Measurements from ENCODE around the gene GATAD1. TPM values are rescaled to one million over a fixed set of nuclear protein-coding genes. Genes with fewer than 3 reads are reported as not detected.

GATAD1 gene
- total RNA-seq, 1 experiment from 2014 or later = 15.8 TPM

DNA sequence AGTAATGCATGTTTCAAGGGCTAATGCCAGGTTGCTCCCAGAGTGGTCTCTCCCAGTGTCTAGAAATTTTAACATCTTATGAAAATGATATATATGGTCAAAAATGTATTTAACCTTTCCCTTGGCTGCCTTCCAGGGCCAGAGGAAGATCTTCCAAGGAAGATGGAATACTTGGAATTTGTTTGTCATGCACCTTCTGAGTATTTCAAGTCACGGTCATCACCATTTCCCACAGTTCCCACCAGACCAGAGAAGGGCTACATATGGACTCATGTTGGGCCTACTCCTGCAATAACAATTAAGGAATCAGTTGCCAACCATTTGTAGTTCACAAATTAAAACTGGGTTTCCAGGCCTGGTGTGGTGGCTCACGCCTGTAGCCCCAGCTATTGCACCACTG lies 9.0 kb downstream of the GATAD1 start:
- no peaks in the 10 kb centered on the region for H3K27me3 ChIP-seq (ENCODE audit: low read length)
- ATAC-seq = no peak
- no TSS peak for BruUV-seq (replicated peaks)
- POLR2A ChIA-PET (ENCODE audit: unreplicated experiment) = no interaction called here
- no peak overlapping the region for H3K9ac ChIP-seq (ENCODE audit: low read length)
- no peak overlapping the region for H3K4me3 ChIP-seq (ENCODE audit: low read length)
- H3K36me3 ChIP-seq (ENCODE audit: low read depth, low read length) = peaks cover 28% of the 10 kb centered on the region
- H2AFZ ChIP-seq (ENCODE audit: low read length) = no peak overlapping the region
- no peak for DNase-seq
- no peaks in the 10 kb centered on the region for H3K9me2 ChIP-seq (replicated peaks; ENCODE audit: low read length)
- peaks cover 18% of the 10 kb centered on the region for H3K4me1 ChIP-seq (ENCODE audit: insufficient read depth, low read length)
- H3K9me3 ChIP-seq (ENCODE audit: low read length) = no peaks in the 10 kb centered on the region
- H3F3A ChIP-seq (ENCODE audit: low read length, unreplicated experiment) = no peaks in the 10 kb centered on the region
- no peak overlapping the region for H3K4me2 ChIP-seq (ENCODE audit: low read length)
- no peak overlapping the region for H3K27ac ChIP-seq (ENCODE audit: low read length)
- no peaks in the 10 kb centered on the region for H3K79me2 ChIP-seq (ENCODE audit: low read length)
- no peaks in the 10 kb centered on the region for H4K20me1 ChIP-seq (ENCODE audit: low read length)
- no peak for TF ChIP-seq EZH2phosphoT487 (IDR thresholded peaks at IDR 0.05; ENCODE audit: borderline replicate concordance, low read length)
- CTCF ChIA-PET = no interaction called here
- intact Hi-C loops (cut with micrococcal nuclease) = no loop called here

DNA sequence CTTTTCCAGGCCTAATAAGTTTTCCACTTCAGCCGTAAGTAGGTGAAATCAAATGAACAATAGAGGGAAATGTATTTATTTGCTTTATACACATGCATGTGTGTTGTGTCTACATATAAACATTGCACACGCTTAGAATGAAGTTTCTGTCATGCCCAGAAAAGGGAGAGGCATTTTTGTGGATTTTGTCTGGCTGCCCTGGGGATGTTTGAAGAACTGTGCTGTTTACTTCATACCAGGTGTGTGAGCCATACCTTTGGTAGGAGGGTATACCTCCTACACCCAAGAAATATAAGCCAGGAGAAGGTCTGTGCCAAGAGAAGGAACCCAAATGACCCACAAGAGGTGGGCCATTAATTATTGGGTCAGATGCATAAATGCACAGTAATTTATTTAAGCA lies 12.8 kb downstream of the GATAD1 start:
- no peaks in the 10 kb centered on the region for H3F3A ChIP-seq (ENCODE audit: low read length, unreplicated experiment)
- H3K9me2 ChIP-seq (replicated peaks; ENCODE audit: low read length) = no peaks in the 10 kb centered on the region
- peaks cover 10% of the 10 kb centered on the region for H3K36me3 ChIP-seq (ENCODE audit: low read depth, low read length)
- no peaks in the 10 kb centered on the region for H3K27me3 ChIP-seq (ENCODE audit: low read length)
- H4K20me1 ChIP-seq (ENCODE audit: low read length) = no peaks in the 10 kb centered on the region
- ATAC-seq (peak; percentile 87), DNase-seq (peak; percentile 78)
- peak overlapping the region; percentile 14 for H3K4me2 ChIP-seq (ENCODE audit: low read length)
- intact Hi-C loops (cut with micrococcal nuclease) = loop anchor here (1.0 kb wide), 2 partner anchors 12 to 36 kb away; no protein-coding TSS in a partner anchor
- CTCF ChIA-PET = interaction anchor here (1.9 kb wide), 1 partner anchor 13 kb away, joined by 6 read pairs; the partner anchor contains the start of gene GATAD1
- no peak overlapping the region for H3K4me3 ChIP-seq (ENCODE audit: low read length)
- no peak overlapping the region for H3K27ac ChIP-seq (ENCODE audit: low read length)
- POLR2A ChIA-PET (ENCODE audit: unreplicated experiment) = no interaction called here
- H3K79me2 ChIP-seq (ENCODE audit: low read length) = no peaks in the 10 kb centered on the region
- no peak overlapping the region for H3K9ac ChIP-seq (ENCODE audit: low read length)
- no peak overlapping the region for H2AFZ ChIP-seq (ENCODE audit: low read length)
- TF ChIP-seq CTCF (conservative IDR thresholded peaks at IDR 0.05; ENCODE audit: low read depth, low read length) (no peak), EZH2phosphoT487 (IDR thresholded peaks at IDR 0.05; ENCODE audit: borderline replicate concordance, low read length) (no peak), EZH2 (IDR thresholded peaks at IDR 0.05; ENCODE audit: low read length, unreplicated experiment) (no peak)
- H3K4me1 ChIP-seq (ENCODE audit: insufficient read depth, low read length) = peaks cover 23% of the 10 kb centered on the region
- BruUV-seq (replicated peaks) = no TSS peak
- no peaks in the 10 kb centered on the region for H3K9me3 ChIP-seq (ENCODE audit: low read length)

GRCh38 chr7:92460510-92460909 lies 13.2 kb downstream of the GATAD1 start:
- no peaks in the 10 kb centered on the region for H3K79me2 ChIP-seq (ENCODE audit: low read length)
- DNase-seq (no peak), ATAC-seq (peak; percentile 5; the same call in 1 of the 2 replicates)
- ChIA-PET POLR2A (ENCODE audit: unreplicated experiment) (no interaction called here), CTCF (interaction anchor here (1.9 kb wide), 1 partner anchor 13 kb away, joined by 6 read pairs; the partner anchor contains the start of gene GATAD1)
- H3K9ac ChIP-seq (ENCODE audit: low read length) = no peak overlapping the region
- peaks cover 23% of the 10 kb centered on the region for H3K4me1 ChIP-seq (ENCODE audit: insufficient read depth, low read length)
- H3K27ac ChIP-seq (ENCODE audit: low read length) = no peak overlapping the region
- no peaks in the 10 kb centered on the region for H3K9me2 ChIP-seq (replicated peaks; ENCODE audit: low read length)
- peak overlapping the region; percentile 14 for H3K4me2 ChIP-seq (ENCODE audit: low read length)
- no peaks in the 10 kb centered on the region for H3K9me3 ChIP-seq (ENCODE audit: low read length)
- no peaks in the 10 kb centered on the region for H3F3A ChIP-seq (ENCODE audit: low read length, unreplicated experiment)
- peaks cover 6% of the 10 kb centered on the region for H3K36me3 ChIP-seq (ENCODE audit: low read depth, low read length)
- TF ChIP-seq EZH2phosphoT487 (IDR thresholded peaks at IDR 0.05; ENCODE audit: borderline replicate concordance, low read length) (no peak), CTCF (conservative IDR thresholded peaks at IDR 0.05; ENCODE audit: low read depth, low read length) (no peak), EZH2 (IDR thresholded peaks at IDR 0.05; ENCODE audit: low read length, unreplicated experiment) (no peak)
- H3K27me3 ChIP-seq (ENCODE audit: low read length) = no peaks in the 10 kb centered on the region
- intact Hi-C loops (cut with micrococcal nuclease) = loop anchor here (1.0 kb wide), 2 partner anchors 12 to 36 kb away; no protein-coding TSS in a partner anchor
- H2AFZ ChIP-seq (ENCODE audit: low read length) = no peak overlapping the region
- BruUV-seq (replicated peaks) = no TSS peak
- H3K4me3 ChIP-seq (ENCODE audit: low read length) = no peak overlapping the region
- H4K20me1 ChIP-seq (ENCODE audit: low read length) = no peaks in the 10 kb centered on the region
